Activated naive CD4-positive, alpha-beta T cell treated with anti-CD3 and anti-CD28 coated beads, Interleukin-2, amount 10 ng/mL, durations not matched to agents 7 days and 5 days (primary cell): Measurements from ENCODE around the gene ISY1.
"Not testable (repeated sequence)": the region's sequence is repeated elsewhere in the genome, so short reads cannot be mapped to it uniquely, and the experiment has no call there.

Experiments used
- CTCF ChIA-PET: fragments of 350-600 bp; sonication (Branson Sonifier 250); formaldehyde crosslinking; loops from one replicate; lab custom pipeline; 2021; ENCODE audit warnings: antibody characterized with exemption; lab: Charles Lee
- DNase-seq: peaks from one replicate; pipeline ENCODE4 v3.0.0-alpha.2; 2020
- H3K27ac Mint-ChIP-seq: one replicate; pipeline ENCODE4 v1.8.0; 2021; ENCODE audit warnings: mild to moderate bottlenecking, moderate library complexity, mixed read lengths
- H3K27me3 Mint-ChIP-seq: one replicate; pipeline ENCODE4 v1.8.0; 2021; ENCODE audit warnings: mild to moderate bottlenecking, mixed read lengths
- H3K36me3 Mint-ChIP-seq: one replicate; pipeline ENCODE4 v1.8.0; 2021; ENCODE audit warnings: mixed read lengths
- H3K4me1 Mint-ChIP-seq: one replicate; pipeline ENCODE4 v1.8.0; 2021; ENCODE audit warnings: mixed read lengths
- H3K4me3 Mint-ChIP-seq: one replicate; pipeline ENCODE4 v1.8.0; 2021; ENCODE audit warnings: mild to moderate bottlenecking, moderate library complexity, mixed read lengths
- H3K9me3 Mint-ChIP-seq: one replicate; pipeline ENCODE4 v1.8.0; 2021; ENCODE audit warnings: mixed read lengths

The ISY1 gene

DNA sequence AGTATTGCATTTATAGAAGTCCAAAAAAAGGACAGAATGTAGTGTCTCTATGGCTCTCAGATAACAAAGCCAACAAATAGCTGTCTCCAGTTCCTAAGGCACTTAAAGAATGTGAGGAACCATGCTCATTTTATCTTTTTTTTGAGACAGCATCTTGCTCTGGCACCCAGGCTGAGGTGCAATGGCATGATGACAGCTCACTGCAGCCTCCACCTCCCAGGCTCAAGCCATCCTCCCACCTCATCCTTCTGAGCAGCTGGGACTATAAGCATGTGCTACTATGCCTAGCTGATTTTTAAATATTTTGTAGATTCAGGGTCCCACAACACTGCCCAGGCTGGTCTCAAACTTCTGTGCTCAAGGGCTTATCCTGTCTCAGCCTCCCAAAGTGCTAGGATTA, 16.1 kb downstream of the ISY1 start:
- H3K4me1 Mint-ChIP-seq: no peaks in the 10 kb centered on the region
- H3K27ac Mint-ChIP-seq: no peak overlapping the region
- DNase-seq: no peak
- peaks cover 27% of the 10 kb centered on the region for H3K36me3 Mint-ChIP-seq
- H3K27me3 Mint-ChIP-seq: no peaks in the 10 kb centered on the region
- H3K9me3 Mint-ChIP-seq: no peaks in the 10 kb centered on the region
- no peak overlapping the region for H3K4me3 Mint-ChIP-seq
- CTCF ChIA-PET: interaction anchor here (1.3 to 1.6 kb wide), 2 partner anchors 91 to 101 kb away, joined by 4 read pairs; no protein-coding TSS in a partner anchor

DNA sequence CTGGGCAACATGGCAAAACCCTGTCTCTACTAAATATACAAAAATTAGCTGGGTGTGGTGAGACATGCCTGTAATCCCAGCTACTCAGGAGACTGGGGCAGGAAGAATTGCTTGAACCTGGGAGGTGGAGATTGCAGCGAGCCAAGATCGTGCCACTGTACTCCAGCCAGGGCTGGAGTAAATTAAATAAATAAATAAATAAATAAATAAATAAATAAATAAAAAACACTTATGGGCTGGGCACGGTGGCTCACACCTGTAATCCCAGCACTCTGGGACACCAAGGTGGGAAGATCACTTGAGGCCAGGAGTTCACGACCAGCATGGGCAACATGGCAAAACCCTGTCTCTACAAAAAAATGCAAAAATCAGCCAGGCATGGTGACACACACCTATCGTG, 19.9 kb downstream of the ISY1 start:
- not testable (repeated sequence) for H3K9me3 Mint-ChIP-seq, H3K27me3 Mint-ChIP-seq, H3K27ac Mint-ChIP-seq, H3K4me1 Mint-ChIP-seq, DNase-seq, H3K4me3 Mint-ChIP-seq
- H3K36me3 Mint-ChIP-seq: peaks cover 22% of the 10 kb centered on the region
- CTCF ChIA-PET: interaction anchor here (1.3 kb wide), 1 partner anchor 90 kb away, joined by 3 read pairs; no protein-coding TSS in a partner anchor

DNA sequence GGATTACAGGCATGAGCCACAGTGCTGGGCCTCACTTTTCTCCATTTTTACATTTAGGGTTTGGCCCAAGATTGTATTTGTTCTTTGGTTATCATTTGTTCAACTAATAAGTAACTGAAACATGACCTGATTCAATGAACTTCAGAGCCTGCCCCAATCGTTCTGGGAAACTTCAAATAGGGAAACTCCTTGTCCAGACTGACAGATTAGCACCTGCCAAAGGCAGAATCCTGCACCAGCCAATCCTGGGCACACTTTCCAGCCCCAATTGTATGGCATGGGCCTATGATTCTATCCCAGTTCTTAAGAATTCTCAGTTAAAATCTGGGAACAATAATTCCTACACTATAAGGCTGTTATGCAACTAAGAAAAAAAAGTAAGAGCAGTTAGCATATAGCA, 21.0 kb downstream of the ISY1 start:
- CTCF ChIA-PET: interaction anchor here (1.3 kb wide), 1 partner anchor 89 kb away, joined by 3 read pairs; no protein-coding TSS in a partner anchor
- no peak overlapping the region for H3K4me3 Mint-ChIP-seq
- no peaks in the 10 kb centered on the region for H3K27me3 Mint-ChIP-seq
- peaks cover 22% of the 10 kb centered on the region for H3K36me3 Mint-ChIP-seq
- DNase-seq: no peak
- no peaks in the 10 kb centered on the region for H3K4me1 Mint-ChIP-seq
- H3K27ac Mint-ChIP-seq: no peak overlapping the region
- no peaks in the 10 kb centered on the region for H3K9me3 Mint-ChIP-seq

DNA sequence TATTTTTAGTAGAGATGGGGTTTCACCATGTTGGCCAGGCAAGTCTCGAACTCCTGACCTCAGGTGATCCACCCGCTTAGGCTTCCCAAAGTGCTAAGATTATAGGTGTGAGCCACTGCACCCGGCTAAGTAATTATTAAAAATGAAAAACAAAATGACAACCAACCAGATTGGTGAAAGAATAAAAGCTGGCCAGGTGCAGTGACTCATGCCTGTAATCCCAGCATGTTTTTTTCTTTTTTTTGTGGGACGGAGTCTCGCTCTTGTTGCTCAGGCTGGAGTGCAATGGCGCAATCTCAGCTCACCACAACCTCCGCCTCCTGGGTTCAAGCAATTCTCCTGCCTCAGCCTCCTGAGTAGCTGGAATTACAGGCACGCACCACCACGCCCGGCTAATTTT, 24.6 kb downstream of the ISY1 start:
- not testable (repeated sequence) for H3K4me3 Mint-ChIP-seq, H3K27me3 Mint-ChIP-seq, DNase-seq, H3K9me3 Mint-ChIP-seq, H3K4me1 Mint-ChIP-seq
- H3K27ac Mint-ChIP-seq: peak overlapping the region; percentile 19
- peaks cover 43% of the 10 kb centered on the region for H3K36me3 Mint-ChIP-seq
- CTCF ChIA-PET: interaction anchor here (2.1 kb wide), 1 partner anchor 166 kb away, joined by 12 read pairs; no protein-coding TSS in a partner anchor

DNA sequence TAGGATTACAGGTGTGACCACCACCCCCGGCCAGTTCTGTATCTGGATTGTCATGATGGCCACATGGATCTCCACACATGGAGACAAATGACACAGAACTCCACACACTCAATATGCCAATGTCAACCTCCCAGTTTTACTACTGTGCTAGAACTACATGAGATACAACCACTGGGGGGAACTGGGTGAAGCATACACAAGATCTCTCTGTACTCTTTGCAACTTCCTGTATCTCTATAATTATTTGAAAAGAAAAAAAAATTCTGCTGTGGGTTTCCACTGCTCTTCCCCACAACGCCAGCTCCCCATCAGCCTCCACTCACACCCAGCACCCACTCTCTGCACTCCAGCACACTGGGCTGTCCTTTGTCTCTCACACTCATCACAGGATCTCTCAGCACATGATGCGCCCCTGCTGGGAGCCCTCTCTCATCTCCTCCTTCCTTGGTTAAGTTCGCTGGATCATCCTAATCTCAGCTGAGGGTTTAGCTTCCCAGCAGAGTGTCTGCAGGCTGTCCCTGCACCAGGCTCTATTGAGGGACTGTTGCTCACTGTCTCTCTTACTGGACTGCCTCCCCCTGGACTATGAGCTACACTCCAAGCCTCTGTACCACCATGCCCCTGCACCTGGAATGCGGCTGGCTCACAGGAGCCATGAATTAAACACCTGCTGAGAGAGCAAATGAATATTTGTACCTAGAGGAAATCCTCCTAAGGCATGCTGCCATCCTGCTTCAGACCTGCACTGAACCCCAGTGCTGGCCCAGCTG, 28.6 kb downstream of the ISY1 start:
- Mint-ChIP-seq H3K4me1 (peaks cover 6% of the 10 kb centered on the region), H3K27me3 (no peaks in the 10 kb centered on the region), H3K9me3 (no peaks in the 10 kb centered on the region), H3K36me3 (peaks cover 53% of the 10 kb centered on the region), H3K4me3 (no peak overlapping the region), H3K27ac (peak overlapping the region; percentile 37)
- CTCF ChIA-PET: interaction anchor here (1.0 to 1.5 kb wide), 3 partner anchors 9 to 162 kb away, joined by 3 to 7 read pairs (median 4); no protein-coding TSS in a partner anchor
- no peak for DNase-seq

DNA sequence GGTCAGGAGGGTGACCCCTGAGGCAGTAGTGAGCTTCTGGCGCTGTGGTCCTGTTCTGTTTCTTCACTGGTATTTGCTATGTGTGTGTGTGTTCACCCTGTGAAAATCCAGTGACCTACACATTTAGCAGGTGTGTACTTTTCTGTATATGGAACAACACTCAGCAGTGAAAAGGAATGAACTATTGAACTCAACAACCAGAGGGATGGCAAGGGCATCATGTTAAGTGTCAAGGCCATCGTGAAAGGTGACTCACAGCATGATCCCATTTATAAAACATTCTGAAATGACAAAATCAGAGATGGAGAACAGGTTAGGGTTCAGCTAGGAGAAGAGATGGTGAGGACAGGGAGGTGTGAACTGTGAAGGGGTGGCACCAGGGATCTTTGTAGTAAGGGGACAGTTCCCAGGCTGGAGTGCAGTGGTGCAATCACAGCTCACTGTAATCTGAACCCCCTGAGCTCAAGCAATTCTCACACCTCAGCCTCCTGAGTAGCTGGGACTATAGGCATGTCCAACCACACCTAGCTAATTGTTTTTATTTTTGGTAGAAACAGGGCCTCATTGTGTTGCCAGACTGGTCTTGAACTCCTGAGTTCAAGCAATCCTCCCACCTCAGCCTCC, 29.3 kb downstream of the ISY1 start:
- Mint-ChIP-seq H3K9me3 (no peaks in the 10 kb centered on the region), H3K27me3 (no peaks in the 10 kb centered on the region), H3K4me1 (peaks cover 6% of the 10 kb centered on the region), H3K27ac (no peak overlapping the region), H3K4me3 (no peak overlapping the region), H3K36me3 (peaks cover 54% of the 10 kb centered on the region)
- CTCF ChIA-PET: interaction anchor here (0.6 to 1.5 kb wide), 3 partner anchors 9 to 80 kb away, joined by 3 to 7 read pairs (median 4); no protein-coding TSS in a partner anchor
- no peak for DNase-seq

DNA sequence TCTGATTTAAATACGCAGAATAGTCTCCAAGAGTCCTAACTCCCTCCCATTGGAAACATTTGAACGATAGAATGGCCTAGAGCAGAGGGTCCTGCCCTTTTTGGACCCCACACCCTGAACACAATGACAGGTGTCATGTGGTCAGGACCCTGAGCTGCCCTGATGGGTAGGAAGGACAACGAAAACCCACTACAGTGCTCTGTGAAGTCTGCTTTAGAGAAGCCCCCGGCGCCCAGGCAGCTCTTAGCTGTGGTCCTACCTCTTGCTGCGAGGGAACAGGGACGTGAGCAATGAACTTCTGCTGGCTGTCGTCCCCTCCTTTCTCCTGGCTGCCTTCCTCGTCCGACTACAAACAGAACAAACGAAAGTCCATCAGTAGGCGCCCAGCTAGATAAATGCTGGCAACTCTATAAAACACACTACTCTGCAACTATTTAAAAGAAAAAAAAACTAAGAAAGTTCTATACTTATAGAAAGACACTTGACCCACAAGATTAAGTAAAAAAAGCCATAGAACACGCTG, 30.5 kb downstream of the ISY1 start:
- H3K4me3 Mint-ChIP-seq: no peak overlapping the region
- no peaks in the 10 kb centered on the region for H3K27me3 Mint-ChIP-seq
- no peak for DNase-seq
- peaks cover 6% of the 10 kb centered on the region for H3K4me1 Mint-ChIP-seq
- CTCF ChIA-PET: interaction anchor here (1.1 kb wide), 1 partner anchor 77 kb away, joined by 4 read pairs; no protein-coding TSS in a partner anchor
- H3K9me3 Mint-ChIP-seq: no peaks in the 10 kb centered on the region
- H3K27ac Mint-ChIP-seq: no peak overlapping the region
- H3K36me3 Mint-ChIP-seq: peaks cover 52% of the 10 kb centered on the region

DNA sequence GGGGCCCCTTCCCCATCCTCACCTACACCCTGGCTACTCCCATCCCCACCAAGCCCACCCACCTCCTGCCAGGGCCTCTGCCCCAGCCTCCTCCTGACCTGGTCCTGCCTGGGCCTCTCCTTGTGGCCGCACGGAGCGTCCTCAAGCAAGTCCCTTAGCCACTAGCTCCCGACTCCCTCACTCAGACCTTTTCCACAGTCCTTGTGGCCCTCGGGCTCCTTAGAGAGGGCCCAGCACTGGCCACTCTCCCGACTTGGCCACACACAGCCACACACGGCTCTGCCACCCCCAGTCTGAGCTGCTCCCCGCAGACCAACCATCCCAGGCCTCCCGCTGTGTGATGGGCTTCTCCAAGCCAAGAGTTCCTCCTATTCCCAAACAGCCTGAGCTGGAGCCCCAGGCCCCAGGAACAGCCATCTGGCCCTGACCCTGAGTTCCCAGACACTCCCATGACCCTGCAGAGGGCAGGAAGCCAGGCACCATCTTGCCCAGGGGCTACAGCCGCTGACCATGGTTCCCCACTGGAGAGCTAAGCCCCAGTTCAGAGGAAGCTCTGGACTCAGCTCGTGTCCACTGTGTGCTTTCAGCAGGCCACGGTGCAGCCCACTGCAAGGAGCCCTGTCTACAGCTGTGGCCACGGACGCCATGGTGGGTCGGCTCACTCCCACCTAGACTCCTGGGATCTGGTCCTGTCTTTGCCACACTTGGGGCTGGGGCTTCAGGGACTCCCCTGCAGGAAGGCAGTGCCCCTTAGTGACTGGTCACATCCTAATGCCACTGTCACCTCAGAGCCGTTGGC, 32.3 kb downstream of the ISY1 start:
- no peak overlapping the region for H3K4me3 Mint-ChIP-seq
- H3K9me3 Mint-ChIP-seq: no peaks in the 10 kb centered on the region
- no peak overlapping the region for H3K27ac Mint-ChIP-seq
- H3K36me3 Mint-ChIP-seq: peaks cover 43% of the 10 kb centered on the region
- DNase-seq: no peak
- peaks cover 6% of the 10 kb centered on the region for H3K4me1 Mint-ChIP-seq
- H3K27me3 Mint-ChIP-seq: no peaks in the 10 kb centered on the region
- CTCF ChIA-PET: interaction anchor here (0.6 to 1.2 kb wide), 2 partner anchors 75 to 117 kb away, joined by 3 read pairs; no protein-coding TSS in a partner anchor

DNA sequence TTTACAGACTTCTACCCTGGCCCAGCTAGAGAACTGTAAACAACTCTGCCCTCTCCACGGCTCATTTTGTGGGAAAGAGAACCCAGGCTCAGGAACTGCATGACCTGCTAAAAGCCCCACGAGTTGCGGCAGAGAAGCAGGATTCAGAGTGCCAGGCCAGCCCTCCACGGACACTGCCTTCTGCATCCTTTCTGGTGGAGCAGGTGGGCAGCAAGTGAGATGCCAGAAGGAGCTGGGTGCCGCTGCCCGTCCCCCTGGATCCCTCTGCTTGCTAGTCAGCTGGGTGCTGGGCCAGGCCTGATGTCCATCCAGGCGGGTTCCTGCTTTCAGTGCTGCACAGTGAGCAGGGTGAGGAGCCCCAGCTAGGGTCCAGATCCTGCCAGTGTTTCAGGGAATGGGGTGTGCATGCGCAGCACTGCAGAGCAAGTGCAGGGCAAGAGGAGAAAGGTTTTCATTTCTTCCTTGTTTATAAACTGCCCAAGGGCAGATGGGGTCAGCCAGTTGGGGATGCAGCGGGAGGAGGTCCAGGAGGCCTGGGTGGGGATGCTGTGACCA, 34.1 kb downstream of the ISY1 start:
- no peak overlapping the region for H3K4me3 Mint-ChIP-seq
- no peak overlapping the region for H3K27ac Mint-ChIP-seq
- H3K27me3 Mint-ChIP-seq: no peaks in the 10 kb centered on the region
- no peak for DNase-seq
- no peaks in the 10 kb centered on the region for H3K9me3 Mint-ChIP-seq
- peaks cover 27% of the 10 kb centered on the region for H3K36me3 Mint-ChIP-seq
- CTCF ChIA-PET: interaction anchor here (1.2 kb wide), 1 partner anchor 73 kb away, joined by 4 read pairs; no protein-coding TSS in a partner anchor
- peaks cover 15% of the 10 kb centered on the region for H3K4me1 Mint-ChIP-seq

DNA sequence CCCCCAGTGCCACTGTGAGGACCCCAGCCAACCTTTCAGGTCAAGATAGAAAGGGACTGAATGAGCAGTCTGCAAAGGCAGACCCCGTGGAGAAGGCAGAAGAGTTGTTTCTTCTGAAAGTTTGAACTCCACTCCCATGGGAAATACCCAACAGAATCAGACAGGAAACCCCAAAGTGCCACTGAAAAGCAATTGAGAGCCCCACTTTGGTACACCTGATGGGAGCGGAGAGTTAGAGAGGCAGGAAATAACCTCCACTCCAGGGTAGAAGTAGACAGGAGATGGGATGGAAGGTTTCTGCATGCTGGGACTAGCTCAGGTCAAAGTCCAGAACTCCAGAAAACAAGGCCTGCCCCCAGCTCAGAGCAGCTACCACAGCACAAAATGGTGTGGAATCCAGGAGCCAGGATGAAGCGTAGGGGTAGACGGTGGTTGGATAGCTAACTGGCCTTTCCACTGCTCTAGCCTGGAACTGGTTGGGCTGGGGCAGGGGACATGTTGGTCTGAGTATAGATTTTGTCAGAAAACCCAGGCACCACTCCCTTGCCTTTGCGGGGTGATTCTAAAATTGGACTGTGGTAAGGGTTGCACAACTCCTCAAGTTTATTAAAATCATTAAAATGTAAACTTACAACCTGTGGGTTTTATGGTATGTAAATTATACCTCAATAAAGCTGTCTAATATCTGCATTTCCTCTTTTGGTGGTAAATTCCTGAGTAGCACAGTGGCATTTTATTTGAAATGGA, 37.4 kb downstream of the ISY1 start:
- no peak for DNase-seq
- peak overlapping the region; percentile 78 for H3K4me3 Mint-ChIP-seq
- H3K4me1 Mint-ChIP-seq: peaks cover 22% of the 10 kb centered on the region
- H3K27ac Mint-ChIP-seq: peak overlapping the region; percentile 82
- peaks cover 30% of the 10 kb centered on the region for H3K36me3 Mint-ChIP-seq
- H3K9me3 Mint-ChIP-seq: no peaks in the 10 kb centered on the region
- no peaks in the 10 kb centered on the region for H3K27me3 Mint-ChIP-seq
- CTCF ChIA-PET: interaction anchor here (0.8 to 6.0 kb wide), 6 partner anchors 9 to 153 kb away, joined by 3 to 60 read pairs (median 4); no protein-coding TSS in a partner anchor

DNA sequence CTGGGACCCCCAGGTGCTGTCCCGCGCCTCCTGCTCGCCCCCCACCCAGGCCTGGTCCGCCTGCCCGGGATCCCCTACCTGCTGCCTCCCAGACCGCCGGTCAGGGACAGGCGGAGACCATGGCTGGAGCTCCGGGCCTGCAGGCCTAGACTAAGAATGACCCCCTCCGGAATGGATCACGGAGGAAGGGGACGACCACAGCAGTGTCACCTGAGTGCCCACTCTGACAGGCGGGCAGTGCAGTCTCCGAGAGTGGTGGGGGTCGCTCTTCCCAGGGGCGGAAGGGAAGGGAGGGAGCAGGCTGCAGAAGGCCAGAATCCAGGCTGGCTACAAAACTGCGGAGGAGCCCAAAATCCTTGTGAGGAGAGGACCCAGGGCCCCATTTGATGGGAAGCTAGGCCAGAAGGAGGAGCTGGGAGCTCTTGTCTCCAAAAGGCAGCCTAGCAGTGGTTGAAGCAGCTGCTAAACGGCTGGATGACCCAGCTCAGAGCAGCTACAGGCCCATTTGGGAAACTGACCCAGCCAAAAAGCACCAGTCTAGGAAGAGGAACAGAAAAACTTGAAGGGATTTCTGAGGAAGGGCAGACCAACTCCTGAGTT, 38.4 kb downstream of the ISY1 start:
- H3K9me3 Mint-ChIP-seq: no peaks in the 10 kb centered on the region
- H3K4me3 Mint-ChIP-seq: peak overlapping the region; percentile 78
- H3K4me1 Mint-ChIP-seq: peaks cover 32% of the 10 kb centered on the region
- peaks cover 33% of the 10 kb centered on the region for H3K36me3 Mint-ChIP-seq
- CTCF ChIA-PET: interaction anchor here (0.6 to 6.0 kb wide), 9 partner anchors 10 to 247 kb away, joined by 3 to 60 read pairs (median 4); a partner anchor contains a TSS
- no peak for DNase-seq
- no peaks in the 10 kb centered on the region for H3K27me3 Mint-ChIP-seq
- peak overlapping the region; percentile 82 for H3K27ac Mint-ChIP-seq

DNA sequence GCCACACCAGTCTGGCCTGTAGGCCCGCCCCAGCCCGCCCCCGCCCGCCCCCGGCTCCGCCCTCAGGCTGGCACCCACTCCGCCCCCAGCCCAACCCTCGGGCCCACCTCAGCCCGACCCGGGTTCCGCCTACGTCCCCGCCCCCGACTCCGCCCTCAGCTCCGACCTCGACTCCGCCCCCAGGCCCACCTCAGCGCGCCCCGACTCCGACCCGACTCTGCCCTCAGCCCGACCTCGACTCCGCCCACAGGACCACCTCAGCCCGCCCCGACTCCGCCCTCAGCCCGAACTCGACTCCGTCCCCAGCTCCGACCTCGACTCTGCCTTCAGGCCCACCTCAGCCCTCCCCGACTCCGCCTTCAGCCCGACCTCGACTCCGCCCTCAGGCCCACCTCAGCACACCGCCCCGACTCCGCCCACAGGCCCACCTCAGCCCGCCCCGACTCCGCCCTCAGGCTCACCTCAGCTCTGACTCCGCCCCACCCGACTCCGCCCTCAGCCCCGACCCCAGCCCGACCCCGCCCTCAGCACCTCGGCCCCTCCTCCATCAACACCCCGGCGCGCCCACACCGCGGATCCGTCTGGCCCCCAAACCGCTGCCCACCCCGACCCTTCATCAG, 39.0 kb downstream of the ISY1 start, which contains the start of gene RAB43:
RAB43 (minus strand) TSS at position 13 of the 620 bp plus-strand sequence. CDS start 315 bp downstream, outside the sequence.
- Mint-ChIP-seq H3K4me3 (peak within 1 kb of the TSS; percentile 91), H3K9me3 (no peaks in the 10 kb centered on the region), H3K27me3 (no peaks in the 10 kb centered on the region), H3K27ac (peak within 1 kb of the TSS; percentile 98), H3K36me3 (peaks cover 36% of the 10 kb centered on the region), H3K4me1 (peaks cover 38% of the 10 kb centered on the region)
- CTCF ChIA-PET: interaction anchor here (1.0 to 6.0 kb wide), 8 partner anchors 10 to 247 kb away, joined by 3 to 60 read pairs (median 5); a partner anchor contains a TSS
- peak; percentile 91 for DNase-seq
